ENCODE results near the gene NLRP3.

- TF ChIP-seq POLR2AphosphoS5 (IDR thresholded peaks at IDR 0.05) (no peak), POLR2A (IDR thresholded peaks at IDR 0.05) (no peak), CTCF (IDR thresholded peaks at IDR 0.05) (no peak)
Measured at GRCh38 chr1:247368490-247369145, 47.4 kb upstream of the NLRP3 start.

Data from upper lobe of left lung (tissue), 4 donors.